H1 (cell line): ENCODE measurements around the gene OGDH. TPM values are rescaled to one million over a fixed set of nuclear protein-coding genes. Genes with fewer than 3 reads are reported as not detected.

ENCODE experiments used
- CTCF ChIA-PET: fragments of 300-600 bp; sonication (Branson Sonifier 250); formaldehyde crosslinking; loops from one replicate; lab custom pipeline; 2021; ENCODE audit not compliant: partially characterized antibody; lab: Charles Lee
- POLR2A ChIA-PET: fragments of 300-600 bp; sonication (Branson Sonifier 250); formaldehyde crosslinking; loops from one replicate; lab custom pipeline; 2021; ENCODE audit warnings: inconsistent platforms; ENCODE audit not compliant: partially characterized antibody; lab: Charles Lee
- DNase-seq, 2 experiments: peaks; one replicate each; pipeline versions ENCODE4 v3.0.0 to v3.0.0-alpha.2; 2010 to 2022; ENCODE audit warnings: low spot score in 2 of 2, low read depth in 1 of 2, mixed read lengths in 1 of 2
- FAIRE-seq: peaks from 2 replicates; lab custom pipeline; 2011; peaks lifted over from hg19 to GRCh38; lab: Jason Lieb, UNC
- H2AFZ ChIP-seq: 2 replicates; pipeline ENCODE4 v1.8.1; 2012; ENCODE audit warnings: low read length, inconsistent platforms
- H2AK5ac ChIP-seq: 2 replicates; pipeline ENCODE4 v1.6.1; 2013; ENCODE audit warnings: low read depth, low read length
- H2BK120ac ChIP-seq: replicated peaks from 2 replicates; pipeline ENCODE3; 2013; ENCODE audit warnings: low read depth, low read length, inconsistent platforms
- H2BK12ac ChIP-seq: 2 replicates; pipeline ENCODE4 v1.6.1; 2013; ENCODE audit warnings: low read depth, low read length
- H2BK15ac ChIP-seq: 2 replicates; pipeline ENCODE4 v1.6.1; 2013; ENCODE audit warnings: low read length
- H2BK20ac ChIP-seq: 2 replicates; pipeline ENCODE4 v1.6.1; 2013; ENCODE audit warnings: low read length
- H2BK5ac ChIP-seq: 2 replicates; pipeline ENCODE4 v1.6.1; 2013; ENCODE audit warnings: low read depth, low read length
- H3K14ac ChIP-seq: 2 replicates; pipeline ENCODE4 v1.6.1; 2013; ENCODE audit warnings: inconsistent platforms; ENCODE audit not compliant: insufficient read length
- H3K18ac ChIP-seq: 2 replicates; pipeline ENCODE4 v1.6.1; 2013; ENCODE audit warnings: low read length; ENCODE audit errors: extremely low read depth
- H3K23ac ChIP-seq: 2 replicates; pipeline ENCODE4 v1.6.1; 2013; ENCODE audit warnings: inconsistent platforms; ENCODE audit not compliant: insufficient read length
- H3K23me2 ChIP-seq: 2 replicates; pipeline ENCODE4 v1.6.1; 2013; ENCODE audit warnings: low read depth, low read length
- H3K27ac ChIP-seq: 2 replicates; pipeline ENCODE4 v1.6.1; 2011; ENCODE audit warnings: low read depth, low read length, inconsistent platforms
- H3K27me3 ChIP-seq, 4 experiments: replicated peaks in 1 of 4; 1 replicate in 1 of 4; 2 replicates in 3 of 4; pipeline versions ENCODE4 v1.6.1 to v1.8.1; 2011 to 2013; ENCODE audit warnings: low read length in 3 of 4, mild to moderate bottlenecking in 3 of 4, inconsistent platforms in 2 of 4, mixed read lengths in 2 of 4, moderate library complexity in 1 of 4; ENCODE audit not compliant: control insufficient read depth in 3 of 4, insufficient read depth in 3 of 4; ENCODE audit errors: extremely low read depth in 1 of 4
- H3K36me3 ChIP-seq, 4 experiments: 2 replicates each; pipeline versions ENCODE4 v1.6.1 to v1.8.1; 2011 to 2013; ENCODE audit warnings: mild to moderate bottlenecking in 4 of 4, low read length in 3 of 4, moderate library complexity in 2 of 4, control low read depth in 1 of 4, inconsistent platforms in 1 of 4; ENCODE audit not compliant: insufficient read depth in 4 of 4, control insufficient read depth in 2 of 4
- H3K4ac ChIP-seq: replicated peaks from 2 replicates; pipeline ENCODE3; 2013; ENCODE audit warnings: low read length, low read depth, mixed read lengths, inconsistent platforms; ENCODE audit not compliant: insufficient read length
- H3K4me1 ChIP-seq, 4 experiments: replicated peaks in 1 of 4; 1 replicate in 1 of 4; 2 replicates in 3 of 4; pipeline versions ENCODE4 v1.6.1 to v1.8.1; 2011 to 2013; ENCODE audit warnings: low read length in 3 of 4, inconsistent platforms in 2 of 4, mixed read lengths in 1 of 4; ENCODE audit not compliant: insufficient read depth in 4 of 4, control insufficient read depth in 3 of 4
- H3K4me2 ChIP-seq, 2 experiments: 2 replicates each; pipeline versions ENCODE4 v1.6.1 to v1.8.1; 2011 to 2013; ENCODE audit warnings: low read depth in 2 of 2, low read length in 2 of 2, control low read depth in 1 of 2, inconsistent platforms in 1 of 2, mild to moderate bottlenecking in 1 of 2; ENCODE audit not compliant: insufficient read depth in 1 of 2
- H3K4me3 ChIP-seq, 4 experiments: fragments of 200-600, 300-600 bp in 1 of 4; sonication (generic), shearing (Covaris generic), sonication (Bioruptor Twin) in 1 of 4; 2 replicates each; pipeline versions ENCODE4 v1.5.1 to v1.8.1; 2011 to 2016; ENCODE audit warnings: low read length in 4 of 4, low read depth in 3 of 4, control low read depth in 2 of 4, inconsistent platforms in 2 of 4, mild to moderate bottlenecking in 2 of 4, mixed read lengths in 1 of 4, moderate library complexity in 1 of 4; ENCODE audit not compliant: insufficient read depth in 2 of 4; ENCODE audit errors: extremely low read depth in 1 of 4
- H3K56ac ChIP-seq: replicated peaks from 2 replicates; pipeline ENCODE3; 2013; ENCODE audit warnings: low read depth, mild to moderate bottlenecking, mixed read lengths, low read length, inconsistent platforms; ENCODE audit not compliant: insufficient read length
- H3K79me1 ChIP-seq: 2 replicates; pipeline ENCODE4 v1.6.1; 2013; ENCODE audit warnings: low read depth, low read length, control low read depth
- H3K79me2 ChIP-seq, 2 experiments: 2 replicates each; pipeline versions ENCODE4 v1.6.1 to v1.8.1; 2012 to 2013; ENCODE audit warnings: low read length in 2 of 2, mild to moderate bottlenecking in 2 of 2, inconsistent platforms in 1 of 2; ENCODE audit not compliant: insufficient read depth in 2 of 2, control insufficient read depth in 1 of 2
- H3K9ac ChIP-seq, 4 experiments: replicated peaks in 1 of 4; 1 replicate in 1 of 4; 2 replicates in 3 of 4; pipeline versions ENCODE4 v1.6.1 to v1.8.1; 2011 to 2013; ENCODE audit warnings: low read depth in 3 of 4, low read length in 3 of 4, control low read depth in 2 of 4, mild to moderate bottlenecking in 2 of 4, moderate library complexity in 2 of 4, inconsistent platforms in 1 of 4; ENCODE audit errors: extremely low read depth in 1 of 4
- H3K9me3 ChIP-seq, 2 experiments: 2 replicates each; pipeline versions ENCODE4 v1.6.1 to v1.8.1; 2012 to 2013; ENCODE audit warnings: mild to moderate bottlenecking in 2 of 2, moderate library complexity in 2 of 2, control low read depth in 1 of 2, inconsistent platforms in 1 of 2, low read depth in 1 of 2, low read length in 1 of 2, mixed read lengths in 1 of 2; ENCODE audit not compliant: insufficient read depth in 2 of 2
- H4K20me1 ChIP-seq, 2 experiments: replicated peaks in 1 of 2; 2 replicates each; pipeline versions ENCODE3 to v1.8.1; 2011 to 2013; ENCODE audit warnings: inconsistent platforms in 2 of 2, low read length in 2 of 2, mild to moderate bottlenecking in 1 of 2; ENCODE audit not compliant: insufficient read depth in 2 of 2, control insufficient read depth in 1 of 2
- H4K5ac ChIP-seq: 2 replicates; pipeline ENCODE4 v1.6.1; 2013; ENCODE audit warnings: low read length, low read depth, mixed read lengths, inconsistent platforms; ENCODE audit not compliant: insufficient read length
- H4K8ac ChIP-seq: 2 replicates; pipeline ENCODE4 v1.8.0; 2013; ENCODE audit warnings: mild to moderate bottlenecking, moderate library complexity, low read length, inconsistent platforms; ENCODE audit not compliant: insufficient read depth; ENCODE audit errors: extremely low read depth
- H4K91ac ChIP-seq: replicated peaks from 2 replicates; pipeline ENCODE3; 2013; ENCODE audit warnings: low read length, mixed read lengths, inconsistent platforms; ENCODE audit not compliant: insufficient read length
- BRCA1 ChIP-seq: IDR thresholded peaks from 2 replicates; pipeline ENCODE4 v1.6.1; 2012; ENCODE audit warnings: low read depth, low read length, improper control_type of control experiment
- HDAC2 ChIP-seq, 2 experiments: fragments of 300-600 bp in 1 of 2; sonication (generic) in 1 of 2; IDR thresholded peaks; 2 replicates each; pipeline ENCODE4 v1.6.1; 2011 to 2012; ENCODE audit warnings: low read depth in 2 of 2, low read length in 2 of 2, mild to moderate bottlenecking in 2 of 2, moderate library complexity in 2 of 2, borderline replicate concordance in 1 of 2, inconsistent platforms in 1 of 2
- KDM4A ChIP-seq: IDR thresholded peaks from one replicate; pipeline ENCODE4 v1.7.1; 2012; ENCODE audit warnings: low read depth, mild to moderate bottlenecking, moderate library complexity, low read length, inconsistent platforms; ENCODE audit not compliant: severe bottlenecking
- SIN3A ChIP-seq, 2 experiments: IDR thresholded peaks in 1 of 2; conservative IDR thresholded peaks in 1 of 2; 2 replicates each; pipeline ENCODE4 v1.6.1; 2011 to 2012; ENCODE audit warnings: low read length in 2 of 2, improper control_type of control experiment in 1 of 2, low read depth in 1 of 2, mild to moderate bottlenecking in 1 of 2
- TCF12 ChIP-seq: IDR thresholded peaks from 2 replicates; pipeline ENCODE4 v1.6.1; 2011; ENCODE audit warnings: low read depth, mild to moderate bottlenecking, low read length
- WGBS, 2 experiments: shearing (Covaris generic) in 1 of 2; methylation state at CpG; one replicate each; pipeline versions ENCODE4 v1.1.6 to v1.1.7; 2013 to 2015; ENCODE audit warnings: low lambda C conversion rate in 2 of 2, mixed read lengths in 2 of 2, inconsistent platforms in 1 of 2, low coverage in 1 of 2, missing lambda C conversion rate in 1 of 2; ENCODE audit not compliant: insufficient replicate concordance in 2 of 2, insufficient coverage in 1 of 2, insufficient read length in 1 of 2; ENCODE audit errors: extremely low coverage in 1 of 2, missing lambda C conversion rate in 1 of 2; 5-methylcytosine and 5-hydroxymethylcytosine counted together
- polyA plus RNA-seq, 7 experiments: library from polyadenylated mRNA; depleted of rRNA in 3 of 7; stranded (reverse) in 5 of 7; unstranded in 2 of 7; fragments of >200 nt in 5 of 7; fragments of 200-250 nt in 2 of 7; gene quantifications; 1 replicate in 5 of 7; 2 replicates in 1 of 7; 4 replicates in 1 of 7; pipeline versions ENCODE4 v1.2.1 to v1.2.3, GENCODE V29; 2011 to 2013; ENCODE audit warnings: missing spikeins in 2 of 7, mixed read lengths in 2 of 7
- total RNA-seq: library from RNA; stranded (reverse); fragmentation: NEBNext Ultra II Directional; extraction: Animal tissue kit (Norgen Biotek cat#: 25700); gene quantifications from 2 replicates; pipeline ENCODE4 v1.2.1, GENCODE V29; 2021

Gene OGDH
- total and polyA plus RNA-seq, 2 of the 8 experiments (the other 6 are each of a cell fraction or from before 2014, with no cell fraction given), result 71.6 to 91.6 TPM

DNA sequence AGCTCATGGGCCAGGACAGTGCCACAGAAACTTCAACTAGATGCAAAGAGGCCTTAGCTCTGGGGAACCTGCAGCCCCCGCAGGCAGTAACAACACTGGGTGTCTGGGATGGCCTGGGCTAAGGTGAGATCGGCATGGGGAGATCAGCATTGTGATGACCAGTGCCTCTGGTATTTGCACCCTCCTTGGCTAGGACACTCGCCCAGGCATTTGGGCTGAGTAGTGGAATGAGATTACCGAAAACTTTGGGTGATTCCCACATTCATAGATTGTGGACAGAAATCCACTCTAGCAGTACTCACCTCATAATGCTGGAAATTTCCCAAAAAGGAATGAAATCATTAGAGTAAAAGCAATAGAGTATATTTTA is 71.7 kb downstream of the OGDH start:
- H3K27me3 ChIP-seq, result no peaks in the 10 kb centered on the region
- no peak overlapping the region for H4K5ac ChIP-seq
- H3K23ac ChIP-seq, result no peak overlapping the region
- H3K4me2 ChIP-seq, result no peak overlapping the region
- H4K91ac ChIP-seq, result no peak overlapping the region
- FAIRE-seq (no peak), DNase-seq (no peak)
- H3K9ac ChIP-seq, result no peak overlapping the region
- H3K79me2 ChIP-seq, result no peaks in the 10 kb centered on the region
- CTCF ChIA-PET, result no interaction called here
- no peak overlapping the region for H3K4ac ChIP-seq
- H4K8ac ChIP-seq, result no peak overlapping the region
- no peaks in the 10 kb centered on the region; the same call in 1 of the 2 replicates for H3K79me1 ChIP-seq
- no peaks in the 10 kb centered on the region for H3K4me1 ChIP-seq
- H2AK5ac ChIP-seq, result no peak overlapping the region
- H2BK20ac ChIP-seq, result no peak overlapping the region
- no peak overlapping the region for H2BK15ac ChIP-seq
- peaks cover 2% of the 10 kb centered on the region in 2 experiments for H4K20me1 ChIP-seq
- no peak overlapping the region for H3K18ac ChIP-seq
- H2AFZ ChIP-seq, result no peak overlapping the region
- H2BK120ac ChIP-seq, result no peak overlapping the region
- no peak overlapping the region for H3K14ac ChIP-seq
- 94% methylated on average over 4 of the region's 4 CpGs; no CpG with 5 or more reads in 1 of the 2 experiments for WGBS, 2 experiments
- POLR2A ChIA-PET, result interaction anchor here (0.8 kb wide), 1 partner anchor 17 kb away, joined by 4 read pairs; no protein-coding TSS in a partner anchor
- no peak overlapping the region for H3K27ac ChIP-seq
- H3K36me3 ChIP-seq, result peaks cover 3 to 36% (median 10%) of the 10 kb centered on the region in 4 experiments; a peak in 6 of 8 replicates
- no peak overlapping the region for H3K4me3 ChIP-seq
- no peaks in the 10 kb centered on the region for H3K23me2 ChIP-seq
- no peak overlapping the region for H2BK12ac ChIP-seq
- H3K56ac ChIP-seq, result no peak overlapping the region
- no peak overlapping the region; the same call in 1 of the 2 replicates for H2BK5ac ChIP-seq
- no peaks in the 10 kb centered on the region for H3K9me3 ChIP-seq
- TF ChIP-seq KDM4A (no peak), BRCA1 (no peak), HDAC2 (IDR thresholded peaks at IDR 0.05; ENCODE audit: borderline replicate concordance in 1 of 2, low read depth in 2 of 2, low read length in 2 of 2) (no peak), TCF12 (no peak), SIN3A (conservative IDR thresholded peaks at IDR 0.05 in 1 of 2, IDR thresholded peaks at IDR 0.05 in 1 of 2; ENCODE audit: low read depth in 1 of 2, low read length in 2 of 2) (no peak)
